GM12891 (cell line): Measurements from ENCODE around the gene GRIN2A.

Experiments used
- DNase-seq: peaks from one replicate; pipeline ENCODE4 v3.0.0; 2011; ENCODE audit warnings: low spot score; ENCODE audit not compliant: insufficient read length
- FAIRE-seq: peaks from 2 replicates; lab custom pipeline; 2011; peaks lifted over from hg19 to GRCh38; lab: Jason Lieb, UNC
- PAX5 ChIP-seq: IDR thresholded peaks from 2 replicates; pipeline ENCODE4 v1.6.1; 2011; ENCODE audit warnings: low read length, moderate library complexity, mild to moderate bottlenecking; ENCODE audit not compliant: insufficient read depth, severe bottlenecking
- POLR2A ChIP-seq: IDR thresholded peaks from 2 replicates; pipeline ENCODE4 v1.6.1; 2011; ENCODE audit warnings: low read depth, low read length, control low read depth
- POLR2AphosphoS5 ChIP-seq: IDR thresholded peaks from 2 replicates; pipeline ENCODE4 v1.6.1; 2011; ENCODE audit warnings: low read depth, low read length, control low read depth
- POU2F2 ChIP-seq: IDR thresholded peaks from 2 replicates; pipeline ENCODE4 v1.6.1; 2011; ENCODE audit warnings: low read depth, mild to moderate bottlenecking, control low read depth, low read length, moderate library complexity
- SPI1 ChIP-seq: IDR thresholded peaks from 2 replicates; pipeline ENCODE4 v1.6.1; 2011; ENCODE audit warnings: low read depth, low read length, control low read depth
- TAF1 ChIP-seq: IDR thresholded peaks from 2 replicates; pipeline ENCODE4 v1.6.1; 2011; ENCODE audit warnings: low read depth, low read length, control low read depth

The GRIN2A gene

GRCh38 chr16:9965079-9965478, 217.1 kb downstream of the GRIN2A start:
- FAIRE-seq (no peak), DNase-seq (no peak)
- no peak for TF ChIP-seq SPI1
- TF ChIP-seq POU2F2 = no peak
- TF ChIP-seq POLR2AphosphoS5 = no peak
- no peak for TF ChIP-seq PAX5
- no peak for TF ChIP-seq POLR2A
- no peak for TF ChIP-seq TAF1

DNA sequence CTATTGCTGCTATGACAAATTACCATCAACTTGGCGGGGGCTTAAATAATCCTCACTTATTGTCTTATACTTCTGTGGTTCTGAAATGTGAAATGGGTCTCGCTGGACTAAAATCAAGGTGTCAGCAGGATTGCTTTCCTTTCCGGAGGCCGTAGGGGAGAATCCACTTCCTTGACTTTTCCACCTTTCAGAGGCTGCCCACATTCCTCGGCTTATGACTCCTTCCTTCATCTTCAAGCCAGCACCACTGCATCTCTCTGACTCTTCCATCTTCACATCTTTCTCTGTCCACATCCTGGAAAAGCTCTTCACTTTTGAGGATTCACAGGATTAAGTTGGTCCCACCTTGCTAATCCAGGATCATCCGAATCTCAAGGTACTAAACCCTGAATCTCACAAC, 217.8 kb downstream of the GRIN2A start:
- FAIRE-seq (no peak), DNase-seq (no peak)
- TF ChIP-seq TAF1 = no peak
- TF ChIP-seq POU2F2 = no peak
- TF ChIP-seq PAX5 = no peak
- no peak for TF ChIP-seq SPI1
- no peak for TF ChIP-seq POLR2AphosphoS5
- TF ChIP-seq POLR2A = no peak

- no peak for FAIRE-seq
- TF ChIP-seq POLR2A = no peak
- TF ChIP-seq POU2F2 = no peak
- TF ChIP-seq POLR2AphosphoS5 = no peak
- TF ChIP-seq SPI1 = no peak
- TF ChIP-seq TAF1 = no peak
- TF ChIP-seq PAX5 = no peak
- no peak for DNase-seq
These were observed 224.8 kb downstream of the GRIN2A start for GRCh38 chr16:9957433-9957832.

GRCh38 chr16:9957002-9957401, 225.2 kb downstream of the GRIN2A start:
- FAIRE-seq (no peak), DNase-seq (no peak)
- TF ChIP-seq POU2F2 (no peak), SPI1 (no peak), PAX5 (no peak), POLR2A (no peak)

- DNase-seq (no peak), FAIRE-seq (no peak)
- TF ChIP-seq POLR2A = no peak
- TF ChIP-seq TAF1 = no peak
These were observed 226.6 kb downstream of the GRIN2A start for GRCh38 chr16:9955677-9956076.

GRCh38 chr16:9953908-9954570, 228.2 kb downstream of the GRIN2A start:
- FAIRE-seq (no peak), DNase-seq (no peak)
- TF ChIP-seq SPI1 = peak; percentile 67
- TF ChIP-seq POU2F2 = no peak
- TF ChIP-seq PAX5 = no peak

DNA sequence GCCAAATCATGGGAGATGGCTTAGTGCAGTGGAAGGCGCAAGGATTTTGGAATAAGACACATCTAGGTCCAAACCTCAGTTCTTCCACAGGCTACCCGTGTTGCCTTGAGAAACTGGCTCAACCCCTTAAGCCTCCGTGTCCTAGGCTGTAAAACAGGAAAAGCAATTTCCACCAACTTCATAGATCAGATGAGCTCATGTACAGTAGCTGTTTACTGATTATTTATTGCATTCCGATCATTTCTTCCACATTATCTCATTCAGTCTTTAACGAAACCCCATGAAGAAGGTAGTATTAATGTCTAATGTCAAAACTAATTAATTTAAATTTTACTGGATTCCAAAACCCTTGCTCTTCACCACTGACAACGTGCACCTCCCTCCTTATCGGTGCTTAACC, 231.6 kb downstream of the GRIN2A start:
- FAIRE-seq (no peak), DNase-seq (no peak)

DNA sequence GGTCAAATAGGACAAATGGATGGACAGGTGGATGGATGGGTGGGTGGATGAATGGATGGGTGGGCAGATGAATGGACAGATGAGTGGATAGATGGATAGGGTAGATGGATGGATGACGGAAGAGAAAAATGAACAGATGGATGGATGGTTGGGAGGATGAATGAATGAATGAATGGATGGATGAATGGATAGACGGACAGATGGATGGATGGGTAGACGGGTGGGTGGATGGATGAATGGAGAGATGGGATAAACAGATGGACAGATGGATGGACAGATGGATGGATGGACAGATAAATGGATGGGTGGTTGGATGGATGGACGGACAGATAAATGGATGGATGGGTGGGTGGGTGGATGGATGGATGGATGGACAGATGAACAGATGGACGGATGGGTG, 232.8 kb downstream of the GRIN2A start:
- no peak for DNase-seq
- TF ChIP-seq TAF1 (no peak), POLR2AphosphoS5 (no peak), SPI1 (no peak), POLR2A (no peak), POU2F2 (no peak), PAX5 (no peak)
- no peak for FAIRE-seq

More for the DNA sequence above, 231.6 kb downstream of the GRIN2A start:
- TF ChIP-seq PAX5 (no peak), TAF1 (no peak), POLR2AphosphoS5 (no peak), POU2F2 (no peak), POLR2A (no peak), SPI1 (no peak)

- TF ChIP-seq PAX5 (no peak), POLR2AphosphoS5 (no peak), POU2F2 (no peak), POLR2A (no peak), TAF1 (no peak), SPI1 (no peak)
- no peak for FAIRE-seq
These were observed 233.3 kb downstream of the GRIN2A start for GRCh38 chr16:9948933-9949332.

GRCh38 chr16:9946022-9946720, 236.1 kb downstream of the GRIN2A start:
- FAIRE-seq (no peak), DNase-seq (no peak)
- TF ChIP-seq POLR2A (no peak), POLR2AphosphoS5 (no peak), SPI1 (no peak), TAF1 (no peak), POU2F2 (no peak), PAX5 (no peak)

More at GRCh38 chr16:9948933-9949332, 233.3 kb downstream of the GRIN2A start:
- DNase-seq = no peak
